HEK293T (cell line): Measurements from ENCODE around the gene KDM2B.

ENCODE experiments used
- CTCF ChIA-PET: fragments of 350-600 bp; formaldehyde crosslinking; extraction: SDS; loops from one replicate; lab custom pipeline; 2021; ENCODE audit warnings: antibody characterized with exemption, inconsistent platforms; lab: Yijun Ruan, JAX
- POLR2A ChIA-PET: fragments of 350-600 bp; formaldehyde crosslinking; extraction: SDS; loops from one replicate; lab custom pipeline; 2020; ENCODE audit warnings: antibody characterized with exemption, inconsistent platforms; lab: Yijun Ruan, JAX
- DNase-seq: peaks from one replicate; pipeline ENCODE4 v3.0.0; 2012; ENCODE audit warnings: mixed read lengths; ENCODE audit errors: extremely low spot score
- ARNT ChIP-seq: fragments of 450-650 bp; IDR thresholded peaks from 2 replicates; pipeline ENCODE4 v1.6.1; 2017; ENCODE audit warnings: mild to moderate bottlenecking
- BHLHE40 ChIP-seq: fragments of 450-650 bp; IDR thresholded peaks from 2 replicates; pipeline ENCODE4 v1.6.1; 2016; ENCODE audit warnings: mild to moderate bottlenecking, moderate library complexity, borderline replicate concordance
- CTBP1 ChIP-seq: fragments of 450-650 bp; IDR thresholded peaks from 2 replicates; pipeline ENCODE4 v1.6.1; 2016; ENCODE audit warnings: borderline replicate concordance
- ELF4 ChIP-seq: fragments of 450-650 bp; IDR thresholded peaks from 2 replicates; pipeline ENCODE4 v1.6.1; 2017; ENCODE audit warnings: antibody characterized with exemption
- FOXA1 ChIP-seq: fragments of 450-650 bp; IDR thresholded peaks from 2 replicates; pipeline ENCODE4 v1.6.1; 2016; ENCODE audit warnings: mild to moderate bottlenecking
- FOXK2 ChIP-seq: fragments of 450-650 bp; IDR thresholded peaks from 2 replicates; pipeline ENCODE4 v1.6.1; 2016; ENCODE audit warnings: mild to moderate bottlenecking
- FOXM1 ChIP-seq: fragments of 450-650 bp; IDR thresholded peaks from 2 replicates; pipeline ENCODE4 v1.6.1; 2017; ENCODE audit warnings: mild to moderate bottlenecking, borderline replicate concordance
- HDGF ChIP-seq: fragments of 450-650 bp; IDR thresholded peaks from 2 replicates; pipeline ENCODE4 v1.6.1; 2017; ENCODE audit warnings: antibody characterized with exemption, borderline replicate concordance
- L3MBTL2 ChIP-seq: fragments of 450-650 bp; conservative IDR thresholded peaks from 2 replicates; pipeline ENCODE4 v1.6.1; 2016; ENCODE audit warnings: mild to moderate bottlenecking
- LEF1 ChIP-seq: fragments of 450-650 bp; IDR thresholded peaks from 2 replicates; pipeline ENCODE4 v1.6.1; 2017; ENCODE audit warnings: mild to moderate bottlenecking, borderline replicate concordance
- NFRKB ChIP-seq: fragments of 450-650 bp; IDR thresholded peaks from 2 replicates; pipeline ENCODE4 v1.6.1; 2016; ENCODE audit warnings: mild to moderate bottlenecking, moderate library complexity
- PKNOX1 ChIP-seq: fragments of 450-650 bp; IDR thresholded peaks from 2 replicates; pipeline ENCODE4 v1.6.1; 2016
- SP1 ChIP-seq: fragments of 450-650 bp; IDR thresholded peaks from 2 replicates; pipeline ENCODE4 v1.6.1; 2017
- SUZ12 ChIP-seq: fragments of 450-650 bp; IDR thresholded peaks from 2 replicates; pipeline ENCODE4 v1.6.1; 2016; ENCODE audit warnings: mild to moderate bottlenecking
- TARDBP ChIP-seq: fragments of 450-650 bp; IDR thresholded peaks from 2 replicates; pipeline ENCODE4 v1.6.1; 2016
- ZNF384 ChIP-seq: fragments of 450-650 bp; IDR thresholded peaks from 2 replicates; pipeline ENCODE4 v1.6.1; 2016

The KDM2B gene

GRCh38 chr12:121444842-121445202 lies 136.0 kb downstream of the KDM2B start:
- TF ChIP-seq FOXK2: no peak
- no peak for TF ChIP-seq SUZ12
- no peak for TF ChIP-seq CTBP1
- TF ChIP-seq TARDBP: no peak
- TF ChIP-seq ELF4: no peak
- no peak for TF ChIP-seq BHLHE40
- TF ChIP-seq ZNF384: no peak
- TF ChIP-seq L3MBTL2: no peak
- no peak for DNase-seq
- ChIA-PET POLR2A (no interaction called here), CTCF (no interaction called here)

GRCh38 chr12:121443911-121444841 lies 136.6 kb downstream of the KDM2B start:
- ChIA-PET POLR2A (interaction anchor here (2.6 kb wide), 1 partner anchor 92 kb away, joined by 11 read pairs; the partner anchor contains the start of gene ANAPC5), CTCF (interaction anchor here (0.6 to 1.6 kb wide), 7 partner anchors 10 to 124 kb away, joined by 3 to 6 read pairs (median 4); no protein-coding TSS in a partner anchor)
- no peak for TF ChIP-seq TARDBP
- no peak for TF ChIP-seq CTBP1
- no peak for TF ChIP-seq LEF1
- TF ChIP-seq ZNF384: no peak
- TF ChIP-seq BHLHE40: no peak
- TF ChIP-seq HDGF: no peak
- no peak for TF ChIP-seq SP1
- no peak for TF ChIP-seq NFRKB
- no peak for TF ChIP-seq FOXM1
- TF ChIP-seq FOXA1: no peak
- TF ChIP-seq ARNT: no peak
- TF ChIP-seq ELF4: no peak
- TF ChIP-seq FOXK2: no peak
- TF ChIP-seq PKNOX1: no peak
- no peak for TF ChIP-seq L3MBTL2
- DNase-seq: no peak

- peak; percentile 94 for DNase-seq
- ChIA-PET POLR2A (interaction anchor here (2.6 kb wide), 1 partner anchor 91 kb away, joined by 11 read pairs; the partner anchor contains the start of gene ANAPC5), CTCF (interaction anchor here (0.5 to 1.9 kb wide), 13 partner anchors 9 to 971 kb away, joined by 3 to 13 read pairs (median 4); no protein-coding TSS in a partner anchor)
- TF ChIP-seq FOXM1 (no peak), ARNT (no peak), CTBP1 (no peak)
These were observed 137.5 kb downstream of the KDM2B start for GRCh38 chr12:121443193-121443870.

GRCh38 chr12:121442028-121442948 lies 138.5 kb downstream of the KDM2B start:
- ChIA-PET CTCF (interaction anchor here (0.5 to 1.9 kb wide), 10 partner anchors 10 to 970 kb away, joined by 3 to 13 read pairs (median 4); no protein-coding TSS in a partner anchor), POLR2A (interaction anchor here (2.6 kb wide), 1 partner anchor 90 kb away, joined by 11 read pairs; the partner anchor contains the start of gene ANAPC5)
- no peak for DNase-seq
- TF ChIP-seq TARDBP (no peak), HDGF (no peak), SP1 (no peak), ZNF384 (no peak), ARNT (no peak)

- POLR2A ChIA-PET: interaction anchor here (2.6 kb wide), 1 partner anchor 89 kb away, joined by 11 read pairs; the partner anchor contains the start of gene ANAPC5
- CTCF ChIA-PET: interaction anchor here (0.6 to 1.9 kb wide), 5 partner anchors 9 to 381 kb away, joined by 3 to 8 read pairs (median 3); no protein-coding TSS in a partner anchor
- TF ChIP-seq FOXK2 (no peak), ARNT (no peak), ZNF384 (no peak), LEF1 (no peak)
- DNase-seq: no peak
These were observed 139.3 kb downstream of the KDM2B start for GRCh38 chr12:121441555-121441954.

- no peak for TF ChIP-seq SUZ12
- TF ChIP-seq BHLHE40: no peak
- no peak for TF ChIP-seq CTBP1
- TF ChIP-seq SP1: no peak
- no peak for TF ChIP-seq ARNT
- TF ChIP-seq TARDBP: no peak
- no peak for TF ChIP-seq ELF4
- TF ChIP-seq ZNF384: no peak
- TF ChIP-seq NFRKB: no peak
- no peak for TF ChIP-seq FOXK2
- no peak for TF ChIP-seq L3MBTL2
- no peak for TF ChIP-seq FOXA1
- no peak for TF ChIP-seq PKNOX1
- TF ChIP-seq HDGF: no peak
- no peak for TF ChIP-seq LEF1
- DNase-seq: no peak
- ChIA-PET POLR2A (no interaction called here), CTCF (no interaction called here)
These were observed 140.1 kb downstream of the KDM2B start for GRCh38 chr12:121440768-121441167.
